DMS 273 (cell line): ENCODE measurements around the gene SCP2.

Experiments used
- DNase-seq: peaks from one replicate; lab custom pipeline; 2025; ENCODE audit not compliant: unreplicated experiment; lab: John Stamatoyannopoulos, UW

The SCP2 gene

DNA sequence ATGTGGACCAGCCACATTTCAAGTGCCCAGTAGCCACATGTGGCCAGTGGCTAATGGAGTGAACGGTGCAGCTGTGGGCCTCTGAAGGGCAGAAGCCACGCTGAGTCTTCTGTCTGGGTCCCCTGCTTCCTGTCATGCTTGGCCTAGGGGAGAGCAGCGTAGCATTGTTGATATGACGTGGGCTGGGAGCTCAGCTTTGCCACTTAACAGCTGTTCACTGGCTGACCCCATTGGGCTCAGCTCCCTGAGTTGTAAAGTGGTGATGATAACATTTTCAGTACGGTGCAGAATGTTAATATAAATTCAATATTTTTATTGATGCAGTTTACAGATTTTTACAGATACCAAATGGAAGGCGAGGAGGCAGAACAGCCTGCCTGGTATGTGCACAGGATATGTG lies 139.4 kb downstream of the SCP2 start:
- DNase-seq: no peak

DNA sequence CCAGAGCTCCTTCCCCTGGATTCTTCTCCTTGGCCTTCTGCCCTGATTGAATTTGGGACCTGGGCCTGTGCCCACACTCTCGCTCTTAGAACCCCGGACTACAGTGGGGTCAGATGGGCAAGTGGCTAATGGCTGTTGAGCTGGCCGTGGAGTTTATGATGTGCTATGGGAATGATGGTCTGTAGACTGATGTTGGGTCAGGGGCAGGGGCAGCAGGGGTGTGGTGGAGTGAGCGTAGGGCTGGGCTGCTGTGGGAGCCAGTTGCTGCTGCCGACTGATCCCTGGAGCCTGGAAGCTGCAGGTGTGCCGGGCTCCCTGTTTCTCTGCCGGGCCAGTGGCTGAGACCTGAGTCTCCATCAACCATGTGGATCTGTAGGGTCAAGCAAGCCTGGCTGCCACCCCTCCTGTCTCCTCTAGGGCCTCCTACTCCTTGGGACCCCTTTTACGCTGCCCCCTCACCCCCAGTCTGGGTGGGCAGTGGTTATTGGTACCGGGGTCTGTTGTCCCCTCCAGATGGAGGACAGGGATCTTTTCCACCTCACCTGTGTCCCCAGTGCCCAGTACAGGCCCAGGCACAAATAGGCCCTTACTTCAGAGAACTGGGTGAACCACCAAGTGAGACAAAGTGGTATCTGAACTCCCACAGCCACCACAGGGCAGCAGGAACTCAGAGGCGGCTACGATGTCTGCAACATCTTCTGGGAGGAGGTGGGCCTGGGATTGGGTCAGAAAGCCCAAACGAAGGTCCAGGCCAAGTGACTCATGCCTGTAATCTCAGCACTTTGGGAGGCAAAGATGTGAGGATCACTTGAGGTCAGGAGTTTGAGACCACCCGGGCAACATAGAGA lies 140.0 kb downstream of the SCP2 start:
- DNase-seq: no peak

DNA sequence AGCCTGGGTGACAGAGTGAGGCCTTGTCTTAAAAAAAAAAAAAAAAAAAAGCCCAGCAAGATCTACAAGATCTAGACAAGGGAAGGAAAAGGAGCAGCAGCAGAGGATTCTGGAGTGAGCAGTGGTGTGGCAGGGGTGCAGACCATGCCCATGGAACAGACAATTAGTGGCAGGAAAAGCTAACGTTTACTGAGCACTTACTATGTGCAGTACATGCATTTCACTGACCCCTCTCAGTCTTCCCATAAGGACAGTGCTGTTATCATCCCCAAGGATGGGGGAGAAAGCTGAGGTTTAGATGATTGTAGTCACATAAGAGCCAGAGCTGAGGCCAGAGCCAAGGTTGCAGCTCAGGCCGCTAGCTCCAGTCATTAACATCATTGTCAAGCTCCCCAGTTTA lies 140.8 kb downstream of the SCP2 start:
- no peak for DNase-seq

GRCh38 chr1:53068314-53069099 lies 141.4 kb downstream of the SCP2 start:
- DNase-seq: no peak

DNA sequence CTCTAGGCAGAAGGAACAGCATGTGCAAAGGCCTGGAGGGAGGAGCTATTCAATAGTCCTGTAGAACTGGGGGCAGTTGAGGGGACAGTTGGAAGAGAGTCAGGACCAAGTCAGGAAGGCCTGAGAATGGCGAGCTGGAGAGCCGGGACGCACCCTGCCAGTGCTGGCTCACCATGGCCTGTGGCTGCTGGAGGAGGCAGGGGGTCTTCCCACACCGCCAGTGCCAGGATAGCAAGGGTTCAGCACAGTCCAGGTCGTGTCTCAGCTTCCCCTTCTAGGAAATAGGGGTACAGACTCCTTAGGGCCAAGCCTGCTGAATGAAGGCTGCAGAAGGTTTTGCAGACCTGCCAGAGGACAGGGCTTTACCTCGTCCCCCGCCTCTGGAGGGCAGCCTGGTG lies 142.2 kb downstream of the SCP2 start:
- DNase-seq: no peak

GRCh38 chr1:53069663-53070327 lies 142.7 kb downstream of the SCP2 start:
- DNase-seq: no peak

DNA sequence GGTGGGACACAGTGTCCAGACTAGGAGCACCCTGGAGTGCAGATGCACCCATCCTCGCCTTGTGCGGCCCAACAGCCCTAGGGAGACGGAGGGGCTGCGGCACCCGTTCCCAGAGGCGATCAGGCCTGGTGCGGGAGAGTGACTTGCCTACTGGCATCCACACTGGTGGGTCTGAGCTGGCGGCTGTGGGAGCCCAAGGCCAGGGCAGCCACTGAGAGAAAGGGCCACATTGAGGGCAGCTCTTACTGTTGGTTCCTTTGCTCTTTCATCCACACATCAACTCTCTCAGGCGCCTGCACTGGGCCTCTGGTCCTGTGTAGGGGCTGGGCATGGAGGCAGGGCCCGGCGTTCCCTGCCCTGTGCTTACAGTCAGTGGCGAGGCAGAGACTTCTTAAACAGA lies 143.5 kb downstream of the SCP2 start:
- DNase-seq: no peak

GRCh38 chr1:53071167-53071865 lies 144.2 kb downstream of the SCP2 start:
- DNase-seq: no peak

DNA sequence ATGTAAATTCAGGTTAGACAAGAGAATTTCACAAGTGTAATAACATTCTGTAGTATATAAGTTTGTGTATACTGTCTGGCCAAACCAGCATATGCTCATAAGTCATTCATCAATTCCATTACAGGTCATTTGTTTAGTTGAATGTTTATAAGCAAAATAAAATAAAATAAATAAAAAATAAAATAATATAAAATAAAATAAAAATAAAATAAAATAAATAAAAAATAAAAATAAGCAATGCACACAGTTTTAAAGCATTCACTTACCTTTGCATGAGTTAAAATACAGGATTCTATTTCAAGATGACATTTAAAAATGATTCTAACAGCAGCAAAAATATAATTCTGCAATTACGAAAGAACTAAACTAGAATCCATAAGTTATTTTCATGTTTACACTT lies 144.8 kb downstream of the SCP2 start:
- no peak for DNase-seq

DNA sequence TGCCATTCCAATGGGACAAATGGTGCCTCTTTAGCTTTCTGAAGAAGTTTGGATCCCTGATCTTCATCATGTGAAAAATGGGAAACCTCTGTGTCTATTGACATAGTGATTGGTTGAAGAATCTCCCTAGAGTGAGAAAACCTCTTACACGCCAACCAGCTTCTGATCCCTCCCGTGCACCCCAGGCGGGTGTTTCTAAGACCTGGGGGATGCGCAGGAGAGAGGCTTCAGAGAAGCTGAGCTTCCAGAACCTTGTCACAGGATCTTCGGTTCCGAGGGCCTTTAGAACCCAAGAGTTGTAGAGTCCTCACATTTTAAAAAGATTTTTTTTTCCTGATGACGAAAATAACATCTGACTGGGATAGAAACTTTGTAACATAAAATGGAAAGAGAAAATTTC lies 146.2 kb downstream of the SCP2 start:
- peak; percentile 52 for DNase-seq

DNA sequence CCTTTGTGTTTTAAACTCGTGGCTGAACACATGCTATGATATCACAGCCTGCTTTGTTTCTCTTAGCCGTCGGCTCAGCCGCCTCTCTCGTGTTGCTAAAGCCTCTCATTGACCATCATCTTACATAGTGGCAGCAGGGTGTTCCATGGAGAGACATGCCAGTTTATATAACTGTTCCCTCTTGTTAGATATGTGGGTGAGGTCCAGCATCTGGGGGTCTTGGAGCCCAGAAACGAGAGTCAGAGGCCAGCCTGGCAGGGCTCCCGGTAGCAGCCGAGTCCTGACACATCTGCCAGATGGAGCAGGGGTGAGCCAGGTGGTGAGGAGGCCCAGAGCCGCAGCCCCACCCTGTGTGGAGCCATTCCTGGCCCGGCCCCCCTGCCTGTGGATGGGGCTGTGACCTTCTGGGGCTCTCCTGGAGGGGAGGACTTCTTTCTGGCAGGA lies 146.8 kb downstream of the SCP2 start:
- peak; percentile 96 for DNase-seq

DNA sequence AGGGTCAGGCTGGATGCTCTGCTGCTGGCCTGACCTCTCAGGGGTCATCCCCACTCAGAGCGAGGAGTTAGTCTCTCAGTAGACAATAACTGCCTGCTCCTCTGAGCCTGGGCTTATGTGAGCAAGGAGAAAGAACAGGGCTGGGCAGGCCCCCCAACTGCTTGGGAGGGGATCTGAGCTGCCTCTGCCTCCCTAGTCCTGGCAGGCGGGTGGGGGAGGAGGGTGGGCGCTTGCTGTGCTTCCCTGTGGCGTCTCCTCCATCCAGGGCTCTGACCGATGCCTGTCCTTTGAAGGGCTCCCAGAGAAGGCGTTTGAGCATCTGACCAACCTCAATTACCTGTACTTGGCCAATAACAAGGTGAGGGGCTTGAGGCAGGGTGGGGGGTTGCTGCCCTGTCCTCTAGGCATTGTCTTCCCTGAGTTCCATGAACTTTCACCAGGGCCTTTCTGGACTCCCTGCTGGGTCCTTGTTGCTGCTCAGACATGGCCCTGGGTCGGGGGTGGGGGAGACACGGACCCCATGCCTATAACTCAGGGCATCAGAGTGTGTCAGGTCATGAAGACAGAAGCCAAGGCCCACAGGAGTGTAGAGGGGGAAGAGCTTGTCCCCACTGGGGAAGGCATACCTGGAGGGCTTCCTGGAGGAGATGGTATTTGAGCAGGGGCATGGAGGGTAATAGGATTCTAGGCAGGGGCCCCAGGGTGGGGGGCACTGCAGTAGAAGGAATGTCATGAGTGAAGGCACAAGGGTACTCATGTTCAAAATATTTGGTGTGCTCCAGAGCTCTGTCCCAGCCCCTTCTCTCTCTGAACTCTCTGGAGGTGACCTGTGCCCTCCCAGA lies 147.5 kb downstream of the SCP2 start:
- DNase-seq: no peak

GRCh38 chr1:53075206-53075605 lies 148.1 kb downstream of the SCP2 start:
- DNase-seq: no peak

DNA sequence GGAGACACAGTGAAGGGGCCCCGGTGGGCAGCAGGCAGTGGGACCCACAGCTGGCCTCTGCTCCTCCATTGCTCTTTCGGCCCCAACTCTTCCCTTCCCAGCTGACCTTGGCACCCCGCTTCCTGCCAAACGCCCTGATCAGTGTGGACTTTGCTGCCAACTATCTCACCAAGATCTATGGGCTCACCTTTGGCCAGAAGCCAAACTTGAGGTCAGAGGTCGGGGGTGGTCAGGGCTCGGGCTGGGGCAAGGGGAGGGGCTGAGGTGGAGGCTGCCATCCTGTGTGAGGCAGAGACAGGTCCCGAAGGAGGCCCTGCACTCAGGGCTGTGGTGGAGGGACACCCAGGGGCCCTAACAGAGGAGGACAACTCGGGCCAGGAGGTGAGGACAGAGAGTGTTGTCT lies 148.7 kb downstream of the SCP2 start:
- DNase-seq: no peak

DNA sequence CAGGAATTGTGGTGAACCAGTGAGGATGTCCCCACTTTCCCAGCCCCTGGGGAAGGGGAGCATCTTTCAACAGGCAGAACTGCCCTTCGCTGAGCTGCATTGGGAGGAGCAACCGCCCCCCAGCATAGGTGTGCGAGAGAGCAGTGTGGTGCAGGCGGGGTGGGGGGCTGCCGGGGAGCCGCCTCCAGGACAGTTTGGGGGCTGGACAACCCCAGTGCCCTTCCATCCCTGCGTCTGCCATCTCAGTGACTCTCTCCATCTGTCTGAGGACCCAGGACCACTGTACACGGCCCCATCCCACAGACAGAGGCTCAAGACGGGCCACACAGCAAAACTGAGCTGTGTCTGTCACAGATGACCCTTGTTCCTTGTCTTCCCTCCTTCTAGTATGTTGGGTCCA lies 149.1 kb downstream of the SCP2 start:
- DNase-seq: no peak

DNA sequence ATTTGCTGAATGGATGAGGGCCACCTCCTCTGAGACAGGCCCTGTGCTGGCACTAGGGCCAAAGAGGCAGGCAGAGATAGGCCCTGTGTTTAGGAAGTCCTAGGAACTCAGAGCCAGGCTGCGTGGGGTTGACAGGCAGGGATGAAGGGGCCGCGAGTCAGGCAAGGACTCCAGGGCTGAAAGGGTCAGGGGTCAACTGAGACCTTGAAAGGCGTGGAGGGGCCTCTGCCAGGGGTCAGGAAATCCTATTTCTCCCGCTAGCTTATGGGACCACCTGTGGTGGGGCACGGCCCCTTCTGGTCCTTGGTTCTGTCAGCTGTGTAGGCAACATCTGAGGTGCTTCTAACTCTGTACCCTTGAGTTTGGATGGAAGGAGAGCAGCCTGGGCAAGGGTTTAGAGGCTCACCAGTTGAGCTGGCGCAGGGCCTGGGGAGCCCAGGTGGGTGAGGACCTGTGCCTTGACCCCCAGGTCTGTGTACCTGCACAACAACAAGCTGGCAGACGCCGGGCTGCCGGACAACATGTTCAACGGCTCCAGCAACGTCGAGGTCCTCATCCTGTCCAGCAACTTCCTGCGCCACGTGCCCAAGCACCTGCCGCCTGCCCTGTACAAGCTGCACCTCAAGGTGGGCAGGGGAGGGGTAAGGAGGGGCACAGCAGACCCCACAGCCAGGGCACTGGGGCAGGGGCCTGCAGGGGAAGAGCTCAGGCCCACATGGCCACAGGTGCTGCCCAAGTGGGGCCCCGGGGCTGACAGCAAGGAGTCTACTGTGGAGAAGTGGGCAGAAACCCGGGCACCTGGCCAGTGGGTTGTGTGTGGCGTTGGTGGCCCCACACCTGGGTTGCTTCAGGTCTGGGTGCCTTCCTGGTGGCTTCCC lies 149.9 kb downstream of the SCP2 start:
- no peak for DNase-seq

GRCh38 chr1:53077599-53077965 lies 150.5 kb downstream of the SCP2 start:
- DNase-seq: no peak

GRCh38 chr1:53078333-53079101 lies 151.4 kb downstream of the SCP2 start:
- DNase-seq: no peak

DNA sequence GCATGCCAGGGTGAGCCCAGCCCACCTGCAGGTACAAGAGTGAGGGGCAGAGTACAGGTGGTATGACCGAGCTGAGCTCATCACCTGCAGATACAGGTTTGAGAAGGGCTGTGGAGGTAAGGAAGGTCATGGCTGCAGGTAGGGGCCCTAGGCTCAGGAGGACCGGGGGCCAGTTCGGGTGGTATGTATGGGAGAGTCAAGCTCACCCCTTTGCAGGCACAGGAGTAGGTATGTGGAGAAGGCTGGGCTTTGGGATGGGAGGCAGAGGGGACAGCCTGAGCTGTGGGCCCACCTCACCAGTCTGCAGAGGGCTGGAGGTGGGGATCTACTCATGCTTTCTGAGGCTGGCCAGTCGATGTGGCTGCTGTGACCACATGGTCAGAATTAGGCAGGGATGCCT lies 152.2 kb downstream of the SCP2 start:
- DNase-seq: no peak
